RWPE2 (cell line): Measurements from ENCODE around the gene RNF207.
A peak's percentile ranks its signal among the peaks of the same experiment; 100 is the strongest.

Experiments
- ATAC-seq: fragments of 200-7000 bp; cut with Tn5 transposase; 3 replicates; pipeline ENCODE4 v1.9.1; 2021; ENCODE audit warnings: low read depth
- DNase-seq: peaks from one replicate; pipeline ENCODE4 v3.0.0-alpha.2; 2020; ENCODE audit warnings: low spot score
- H3K27ac ChIP-seq: fragments of 450-650 bp; 2 replicates; pipeline ENCODE4 v1.5.1; 2017; ENCODE audit warnings: mild to moderate bottlenecking; ENCODE audit not compliant: poor library complexity, severe bottlenecking
- H3K27me3 ChIP-seq: fragments of 250-450 bp; sonication (Bioruptor Pico); 2 replicates; pipeline ENCODE4 v1.5.1; 2021; ENCODE audit warnings: mild to moderate bottlenecking, moderate library complexity; ENCODE audit not compliant: insufficient read depth, poor library complexity, severe bottlenecking
- H3K36me3 ChIP-seq: fragments of 250-450 bp; sonication (Bioruptor Pico); 2 replicates; pipeline ENCODE4 v1.5.1; 2020; ENCODE audit warnings: low read depth, mild to moderate bottlenecking, moderate library complexity
- H3K4me1 ChIP-seq: fragments of 250-450 bp; sonication (Bioruptor Pico); 2 replicates; pipeline ENCODE4 v1.5.1; 2021; ENCODE audit warnings: mild to moderate bottlenecking, moderate library complexity; ENCODE audit not compliant: insufficient read depth, poor library complexity, severe bottlenecking
- H3K4me3 ChIP-seq: fragments of 250-450 bp; sonication (Bioruptor Pico); 2 replicates; pipeline ENCODE4 v1.5.1; 2021; ENCODE audit warnings: mild to moderate bottlenecking, moderate library complexity; ENCODE audit not compliant: severe bottlenecking
- H3K9me3 ChIP-seq: fragments of 250-450 bp; sonication (Bioruptor Pico); 2 replicates; pipeline ENCODE4 v1.5.1; 2021; ENCODE audit warnings: mild to moderate bottlenecking, moderate library complexity; ENCODE audit not compliant: severe bottlenecking
- TF ChIP-seq, protein P1 (sequence below): fragments of 450-650 bp; IDR thresholded peaks from one replicate; pipeline ENCODE4 v1.5.1; 2017; ENCODE audit warnings: mild to moderate bottlenecking, moderate library complexity; ENCODE audit not compliant: poor library complexity, severe bottlenecking

The RNF207 gene

DNA sequence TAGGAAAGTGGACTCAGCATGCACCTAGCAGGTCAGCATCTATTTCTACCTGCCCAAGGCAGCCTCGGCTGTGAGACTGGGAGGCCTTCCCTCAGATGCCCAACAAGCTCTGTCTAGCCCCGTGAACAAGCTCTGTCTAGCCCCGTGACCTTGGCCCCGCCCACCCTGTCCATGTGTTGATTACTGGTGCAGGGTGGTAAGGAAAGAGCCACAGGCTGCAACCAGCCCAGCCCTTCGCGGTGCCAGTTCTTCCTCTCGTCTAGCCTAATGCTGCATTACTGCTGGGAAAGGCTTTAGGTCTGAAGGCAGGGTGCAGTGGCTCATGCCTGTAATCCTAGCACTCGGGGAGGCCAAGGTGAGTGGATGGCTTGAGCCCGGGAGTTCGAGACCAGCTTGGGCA is 52.8 kb downstream of the RNF207 start:
- Histone ChIP-seq H3K9me3 (no peaks in the 10 kb centered on the region), H3K27me3 (no peaks in the 10 kb centered on the region), H3K4me1 (peaks cover 5% of the 10 kb centered on the region), H3K27ac (no peak overlapping the region), H3K36me3 (no peaks in the 10 kb centered on the region), H3K4me3 (no peak overlapping the region)
- TF ChIP-seq, protein P1, sequence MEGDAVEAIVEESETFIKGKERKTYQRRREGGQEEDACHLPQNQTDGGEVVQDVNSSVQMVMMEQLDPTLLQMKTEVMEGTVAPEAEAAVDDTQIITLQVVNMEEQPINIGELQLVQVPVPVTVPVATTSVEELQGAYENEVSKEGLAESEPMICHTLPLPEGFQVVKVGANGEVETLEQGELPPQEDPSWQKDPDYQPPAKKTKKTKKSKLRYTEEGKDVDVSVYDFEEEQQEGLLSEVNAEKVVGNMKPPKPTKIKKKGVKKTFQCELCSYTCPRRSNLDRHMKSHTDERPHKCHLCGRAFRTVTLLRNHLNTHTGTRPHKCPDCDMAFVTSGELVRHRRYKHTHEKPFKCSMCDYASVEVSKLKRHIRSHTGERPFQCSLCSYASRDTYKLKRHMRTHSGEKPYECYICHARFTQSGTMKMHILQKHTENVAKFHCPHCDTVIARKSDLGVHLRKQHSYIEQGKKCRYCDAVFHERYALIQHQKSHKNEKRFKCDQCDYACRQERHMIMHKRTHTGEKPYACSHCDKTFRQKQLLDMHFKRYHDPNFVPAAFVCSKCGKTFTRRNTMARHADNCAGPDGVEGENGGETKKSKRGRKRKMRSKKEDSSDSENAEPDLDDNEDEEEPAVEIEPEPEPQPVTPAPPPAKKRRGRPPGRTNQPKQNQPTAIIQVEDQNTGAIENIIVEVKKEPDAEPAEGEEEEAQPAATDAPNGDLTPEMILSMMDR, result no peak
- ATAC-seq, result no peak; the same call in 2 of the 3 replicates
- DNase-seq, result no peak

- ATAC-seq (peak; percentile 47), DNase-seq (peak; percentile 84)
- TF ChIP-seq, protein P1, result no peak
- H3K36me3 ChIP-seq, result 0 out of 2 replicates have a peak, but pooled peaks cover 3% of the 10 kb centered on the region
- H3K9me3 ChIP-seq, result no peaks in the 10 kb centered on the region
- H3K27ac ChIP-seq, result peak overlapping the region; percentile 31
- peak overlapping the region; percentile 69 for H3K4me3 ChIP-seq
- H3K27me3 ChIP-seq, result no peaks in the 10 kb centered on the region
- H3K4me1 ChIP-seq, result peaks cover 5% of the 10 kb centered on the region
Measured at GRCh38 chr1:6259491-6260362, 53.8 kb downstream of the RNF207 start.

DNA sequence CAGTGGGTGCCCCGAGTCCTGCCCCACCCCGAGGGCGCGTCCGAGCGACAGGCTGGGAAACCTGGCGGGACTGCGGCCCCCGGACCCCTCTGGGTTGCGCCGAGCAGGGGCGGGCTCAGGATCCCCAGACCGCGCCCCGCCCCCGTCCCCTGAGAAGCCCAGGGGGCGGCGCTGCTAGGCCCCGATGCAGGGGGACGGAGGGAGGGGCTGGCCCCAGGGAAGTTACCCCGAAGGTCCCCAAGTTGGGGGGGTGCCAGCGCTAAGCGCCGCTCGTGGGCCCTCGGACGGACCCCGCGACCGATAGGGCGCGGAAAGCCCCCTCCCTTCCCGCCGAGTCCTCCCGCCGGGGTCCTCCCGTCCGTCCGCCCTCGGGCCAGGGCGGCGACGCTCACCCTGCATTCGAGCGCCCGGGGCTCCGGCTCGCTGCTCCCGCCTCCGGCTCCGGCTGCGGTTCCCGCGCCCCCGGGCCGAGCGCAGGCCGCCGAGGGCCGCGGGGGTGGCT is 54.6 kb downstream of the RNF207 start:
- no peak for DNase-seq
- Histone ChIP-seq H3K9me3 (no peaks in the 10 kb centered on the region), H3K4me3 (peak overlapping the region; percentile 69), H3K36me3 (0 out of 2 replicates have a peak, but pooled peaks cover 3% of the 10 kb centered on the region), H3K27ac (peak overlapping the region; percentile 31), H3K4me1 (peaks cover 5% of the 10 kb centered on the region), H3K27me3 (no peaks in the 10 kb centered on the region)
- ATAC-seq, result peak; percentile 20; the same call in 2 of the 3 replicates
- TF ChIP-seq, protein P1, result peak; percentile 7

DNA sequence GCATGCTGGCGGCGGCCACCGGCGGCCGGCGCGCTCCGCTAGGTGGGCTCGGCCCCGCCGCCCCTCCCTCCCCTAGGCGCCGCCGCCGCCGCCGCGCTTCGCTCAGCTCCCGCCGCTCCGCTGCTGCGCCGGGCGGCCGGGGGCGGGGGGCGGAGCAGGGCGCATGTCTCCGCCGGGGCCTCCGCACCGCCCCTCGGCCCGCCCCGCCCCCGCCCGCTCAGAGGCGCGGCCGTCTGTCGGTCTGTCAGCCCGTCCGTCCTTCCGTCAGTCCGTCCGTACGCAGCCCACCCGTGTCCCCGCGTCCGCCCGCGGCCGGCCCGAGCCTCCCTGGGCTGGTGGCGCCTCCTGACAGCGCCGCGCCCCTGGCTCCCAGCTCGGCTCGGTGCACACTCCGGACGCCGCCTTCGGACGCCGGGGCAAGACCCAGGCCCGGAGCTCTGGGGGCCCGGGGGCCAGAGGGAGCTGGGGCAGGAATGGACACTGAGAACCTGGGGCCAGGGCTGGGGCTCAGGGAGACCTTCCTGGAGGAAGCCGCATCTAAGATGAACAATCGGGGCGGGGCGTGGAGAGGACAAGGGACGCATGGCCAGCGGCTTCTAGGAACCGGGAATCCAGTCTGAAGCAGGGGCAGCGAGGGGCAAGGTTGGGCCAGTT is 55.2 kb downstream of the RNF207 start, which contains the start of gene GPR153:
GPR153 (minus strand) TSS at position 138 of the 654 bp plus-strand sequence. CDS start 6,193 bp downstream, outside the sequence.
- peaks cover 5% of the 10 kb centered on the region for H3K4me1 ChIP-seq
- H3K4me3 ChIP-seq, result peak within 1 kb of the TSS; percentile 69
- H3K36me3 ChIP-seq, result 0 out of 2 replicates have a peak, but pooled peaks cover 3% of the 10 kb centered on the region
- H3K9me3 ChIP-seq, result no peaks in the 10 kb centered on the region
- peak; percentile 45 for ATAC-seq
- H3K27ac ChIP-seq, result peak within 1 kb of the TSS; percentile 31
- TF ChIP-seq, protein P1, result no peak
- no peak for DNase-seq
- H3K27me3 ChIP-seq, result no peaks in the 10 kb centered on the region
